H9 (cell line): ENCODE measurements around the gene BIN1. TPM values are rescaled to one million over a fixed set of nuclear protein-coding genes. Genes with fewer than 3 reads are reported as not detected.

Source experiments
- DNase-seq: peaks from one replicate; pipeline ENCODE4 v3.0.0-alpha.2; 2017
- H2AFZ ChIP-seq: one replicate; pipeline ENCODE4 v1.6.1; 2013; ENCODE audit warnings: mild to moderate bottlenecking, low read length, control low read depth, moderate library complexity
- H2AK5ac ChIP-seq: 2 replicates; pipeline ENCODE4 v1.6.1; 2013; ENCODE audit warnings: low read length, control low read depth, mixed read lengths; ENCODE audit not compliant: insufficient read length
- H2BK120ac ChIP-seq: one replicate; pipeline ENCODE4 v1.6.1; 2013; ENCODE audit warnings: low read depth, mild to moderate bottlenecking, low read length, control low read depth, inconsistent platforms; ENCODE audit not compliant: poor library complexity, severe bottlenecking
- H2BK12ac ChIP-seq: 2 replicates; pipeline ENCODE4 v1.6.1; 2013; ENCODE audit warnings: low read length, control low read depth, mixed read lengths, low read depth; ENCODE audit not compliant: insufficient read length
- H2BK15ac ChIP-seq: 2 replicates; pipeline ENCODE4 v1.6.1; 2013; ENCODE audit warnings: low read depth, low read length, control low read depth
- H2BK20ac ChIP-seq: one replicate; pipeline ENCODE4 v1.6.1; 2013; ENCODE audit warnings: low read depth, mild to moderate bottlenecking, low read length, control low read depth, inconsistent platforms; ENCODE audit not compliant: poor library complexity, severe bottlenecking
- H2BK5ac ChIP-seq: 2 replicates; pipeline ENCODE4 v1.6.1; 2013; ENCODE audit warnings: low read length, control low read depth, mixed read lengths; ENCODE audit not compliant: insufficient read length
- H3K14ac ChIP-seq: 2 replicates; pipeline ENCODE4 v1.6.1; 2013; ENCODE audit warnings: low read length, control low read depth; ENCODE audit not compliant: insufficient read depth
- H3K18ac ChIP-seq: 2 replicates; pipeline ENCODE4 v1.6.1; 2013; ENCODE audit warnings: low read depth, mild to moderate bottlenecking, mixed read lengths, low read length, control low read depth; ENCODE audit not compliant: insufficient read length
- H3K23ac ChIP-seq: 2 replicates; pipeline ENCODE4 v1.6.1; 2013; ENCODE audit warnings: low read length, control low read depth, mixed read lengths, low read depth; ENCODE audit not compliant: insufficient read length
- H3K23me2 ChIP-seq: 2 replicates; pipeline ENCODE4 v1.6.1; 2013; ENCODE audit warnings: low read depth, mild to moderate bottlenecking, mixed read lengths, low read length, control low read depth; ENCODE audit not compliant: insufficient read length, poor library complexity, severe bottlenecking
- H3K27ac ChIP-seq: 2 replicates; pipeline ENCODE4 v1.5.1; 2013; ENCODE audit warnings: low read length, control low read depth, mixed read lengths, low read depth; ENCODE audit not compliant: insufficient read length
- H3K27me3 ChIP-seq: 2 replicates; pipeline ENCODE4 v1.6.1; 2013; ENCODE audit warnings: low read length, control low read depth, inconsistent platforms; ENCODE audit not compliant: insufficient read depth
- H3K4ac ChIP-seq: 2 replicates; pipeline ENCODE4 v1.6.1; 2013; ENCODE audit warnings: low read depth, mild to moderate bottlenecking, control low read depth, inconsistent platforms, low read length, moderate library complexity
- H3K4me1 ChIP-seq: 2 replicates; pipeline ENCODE4 v1.6.1; 2013; ENCODE audit warnings: low read length, control low read depth, inconsistent platforms; ENCODE audit not compliant: insufficient read depth
- H3K4me2 ChIP-seq: 2 replicates; pipeline ENCODE4 v1.6.1; 2013; ENCODE audit warnings: low read length, control low read depth, mixed read lengths; ENCODE audit not compliant: insufficient read length, insufficient read depth
- H3K56ac ChIP-seq: 2 replicates; pipeline ENCODE4 v1.6.1; 2013; ENCODE audit warnings: low read depth, mild to moderate bottlenecking, mixed read lengths, low read length, control low read depth; ENCODE audit not compliant: insufficient read length
- H3K79me1 ChIP-seq: 2 replicates; pipeline ENCODE4 v1.6.1; 2013; ENCODE audit warnings: low read depth, mild to moderate bottlenecking, moderate library complexity, low read length, control low read depth, inconsistent platforms; ENCODE audit not compliant: insufficient read depth, poor library complexity, severe bottlenecking
- H3K79me2 ChIP-seq: 2 replicates; pipeline ENCODE4 v1.6.1; 2013; ENCODE audit warnings: low read length, control low read depth, inconsistent platforms; ENCODE audit not compliant: insufficient read depth
- H3K9ac ChIP-seq: 2 replicates; pipeline ENCODE4 v1.6.1; 2013; ENCODE audit warnings: low read length, control low read depth, mixed read lengths; ENCODE audit not compliant: insufficient read length; ENCODE audit errors: extremely low read depth
- H3K9me3 ChIP-seq: one replicate; pipeline ENCODE4 v1.6.1; 2013; ENCODE audit warnings: low read depth, low read length, inconsistent platforms; ENCODE audit not compliant: control insufficient read depth
- H3T11ph ChIP-seq: one replicate; pipeline ENCODE4 v1.6.1; 2013; ENCODE audit warnings: mild to moderate bottlenecking, low read length, control low read depth, inconsistent platforms
- H4K20me1 ChIP-seq: one replicate; pipeline ENCODE4 v1.6.1; 2013; ENCODE audit not compliant: control insufficient read depth, insufficient read length, insufficient read depth
- H4K5ac ChIP-seq: 2 replicates; pipeline ENCODE4 v1.6.1; 2013; ENCODE audit warnings: low read depth, mild to moderate bottlenecking, mixed read lengths, low read length, control low read depth; ENCODE audit not compliant: insufficient read length
- H4K8ac ChIP-seq: replicated peaks from 2 replicates; pipeline ENCODE4 v1.6.1; 2013; ENCODE audit warnings: low read length, control low read depth, mixed read lengths, low read depth; ENCODE audit not compliant: insufficient read length
- H4K91ac ChIP-seq: 2 replicates; pipeline ENCODE4 v1.6.1; 2013; ENCODE audit warnings: low read depth, mild to moderate bottlenecking, moderate library complexity, mixed read lengths, low read length, control low read depth; ENCODE audit not compliant: insufficient read length
- H3K27ac Mint-ChIP-seq, 3 experiments: 2 replicates in 2 of 3; 3 replicates in 1 of 3; pipeline ENCODE4 v1.8.0; 2020 to 2021; ENCODE audit warnings: mixed read lengths in 3 of 3, mild to moderate bottlenecking in 1 of 3, moderate library complexity in 1 of 3
- H3K27me3 Mint-ChIP-seq: 2 replicates; pipeline ENCODE4 v1.8.0; 2021; ENCODE audit warnings: low read depth, mild to moderate bottlenecking, moderate library complexity, mixed read lengths
- H3K36me3 Mint-ChIP-seq, 3 experiments: 2 replicates in 2 of 3; 3 replicates in 1 of 3; pipeline ENCODE4 v1.8.0; 2020 to 2021; ENCODE audit warnings: low read depth in 3 of 3, mixed read lengths in 3 of 3; ENCODE audit not compliant: insufficient read depth in 1 of 3
- H3K4me1 Mint-ChIP-seq, 2 experiments: 2 replicates each; pipeline ENCODE4 v1.8.0; 2020; ENCODE audit warnings: mixed read lengths in 2 of 2
- H3K4me3 Mint-ChIP-seq, 2 experiments: 2 replicates in 1 of 2; 3 replicates in 1 of 2; pipeline ENCODE4 v1.8.0; 2020 to 2021; ENCODE audit warnings: mild to moderate bottlenecking in 2 of 2, mixed read lengths in 2 of 2, moderate library complexity in 1 of 2
- H3K9me3 Mint-ChIP-seq, 2 experiments: 2 replicates in 1 of 2; 3 replicates in 1 of 2; pipeline ENCODE4 v1.8.0; 2020; ENCODE audit warnings: mild to moderate bottlenecking in 2 of 2, mixed read lengths in 2 of 2, moderate library complexity in 1 of 2
- CTCF ChIP-seq: fragments of 200-600 bp; sonication (generic); conservative IDR thresholded peaks from 3 replicates; pipeline ENCODE4 v1.8.0; 2021; ENCODE audit warnings: antibody characterized with exemption, mild to moderate bottlenecking
- WGBS: extraction: QIAGEN DNeasy Blood & Tissue Kit; methylation state at CpG from one replicate; pipeline ENCODE4 v1.1.7; 2013; ENCODE audit warnings: missing lambda C conversion rate, low lambda C conversion rate, mixed read lengths; ENCODE audit not compliant: insufficient read length; ENCODE audit errors: extremely low coverage; 5-methylcytosine and 5-hydroxymethylcytosine counted together
- total RNA-seq: library from RNA; stranded (reverse); gene quantifications from 2 replicates; pipeline ENCODE4 v1.2.1, GENCODE V29; 2021

The BIN1 gene
- total RNA-seq, 1 experiment from 2014 or later = 32.0 TPM

DNA sequence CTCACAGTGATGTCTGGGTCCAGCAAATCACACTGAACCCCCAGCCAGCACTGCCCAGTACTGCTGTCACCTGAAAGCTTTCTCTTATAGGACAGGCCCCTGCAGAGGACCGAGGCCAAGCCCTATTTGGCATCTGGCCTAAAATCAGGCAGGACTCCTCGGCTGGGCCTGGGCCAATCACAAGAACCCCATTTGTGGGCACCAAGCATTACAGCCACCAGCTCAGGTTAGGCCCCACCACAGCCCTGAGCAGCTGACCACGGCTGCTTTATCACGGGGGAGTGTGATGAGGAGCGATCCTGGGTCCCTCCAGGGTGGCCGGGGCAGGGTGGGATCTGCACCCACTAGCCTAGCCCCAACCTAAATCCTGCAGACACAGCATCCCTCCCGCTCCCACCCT is 8.2 kb downstream of the BIN1 start:
- H4K20me1 ChIP-seq = no peaks in the 10 kb centered on the region
- H3K9ac ChIP-seq = no peak overlapping the region
- no peak overlapping the region for H4K8ac ChIP-seq

More for the DNA sequence above, 8.2 kb downstream of the BIN1 start:
- Histone ChIP-seq H2BK120ac (no peak overlapping the region), H3K18ac (no peak overlapping the region), H2AFZ (no peak overlapping the region), H3K79me2 (no peaks in the 10 kb centered on the region; the same call in 1 of the 2 replicates), H3K9me3 (no peaks in the 10 kb centered on the region), H3K56ac (no peak overlapping the region), H4K91ac (no peak overlapping the region), H3K27ac (no peak overlapping the region), H2BK20ac (no peak overlapping the region), H3K4me1 (peaks cover 2% of the 10 kb centered on the region), H3K23ac (no peak overlapping the region), H3K27me3 (no peaks in the 10 kb centered on the region), H2AK5ac (no peak overlapping the region), H4K5ac (no peak overlapping the region), H2BK15ac (no peak overlapping the region), H3K4ac (no peak overlapping the region), H3K79me1 (no peaks in the 10 kb centered on the region), H2BK5ac (no peak overlapping the region), H3K4me2 (no peak overlapping the region), H2BK12ac (no peak overlapping the region), H3K14ac (no peak overlapping the region), H3T11ph (no peak overlapping the region), H3K23me2 (no peaks in the 10 kb centered on the region)
- no peak for TF ChIP-seq CTCF
- Mint-ChIP-seq H3K9me3 (no peaks in the 10 kb centered on the region), H3K4me3 (no peak overlapping the region), H3K27ac (no peak overlapping the region), H3K36me3 (no peaks in the 10 kb centered on the region; a peak in 1 of 7 replicates), H3K27me3 (no peaks in the 10 kb centered on the region), H3K4me1 (peaks cover 44 to 53% of the 10 kb centered on the region in 2 experiments)
- no CpG with 5 or more reads among the region's 7 CpGs for WGBS
- DNase-seq = no peak
